AG08396 (cell line): ENCODE data around the gene UBXN11.
"Not testable (repeated sequence)": the region's sequence is repeated elsewhere in the genome, so short reads cannot be mapped to it uniquely, and the experiment has no call there.

ENCODE experiments used
- DNase-seq: peaks from one replicate; pipeline ENCODE4 v3.0.0; 2012; ENCODE audit warnings: low spot score, mixed read lengths

Gene UBXN11

DNA sequence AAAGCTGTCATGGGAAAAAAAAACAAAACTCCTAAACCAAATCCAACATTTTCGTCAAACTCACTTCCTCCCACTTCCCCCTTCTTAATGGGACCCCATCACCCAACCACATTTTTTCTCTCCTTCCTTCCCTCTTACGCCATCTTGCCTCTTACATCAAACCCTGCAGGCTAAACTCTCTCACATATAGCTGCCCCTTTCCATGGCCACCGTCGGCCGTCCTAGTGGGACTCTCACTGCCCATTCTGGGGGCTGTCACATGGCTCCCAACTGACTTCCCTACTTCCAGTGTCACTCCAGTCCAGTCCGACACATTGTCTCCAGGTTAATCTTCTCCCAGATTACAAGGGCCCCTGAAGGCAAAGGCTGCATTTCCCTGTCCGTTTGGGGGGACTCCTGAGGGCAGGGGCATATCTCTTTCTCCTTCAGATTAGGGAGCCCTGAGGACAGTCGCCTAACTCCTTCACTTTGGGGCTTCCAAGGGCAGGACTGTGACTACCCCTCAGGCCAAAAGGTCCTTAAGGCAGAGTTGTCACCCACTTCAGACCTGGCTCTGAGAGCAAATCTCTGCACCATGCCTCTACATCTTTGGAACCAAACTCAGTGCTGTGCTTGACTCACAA is 658 bp downstream of the UBXN11 start:
- DNase-seq = no peak

DNA sequence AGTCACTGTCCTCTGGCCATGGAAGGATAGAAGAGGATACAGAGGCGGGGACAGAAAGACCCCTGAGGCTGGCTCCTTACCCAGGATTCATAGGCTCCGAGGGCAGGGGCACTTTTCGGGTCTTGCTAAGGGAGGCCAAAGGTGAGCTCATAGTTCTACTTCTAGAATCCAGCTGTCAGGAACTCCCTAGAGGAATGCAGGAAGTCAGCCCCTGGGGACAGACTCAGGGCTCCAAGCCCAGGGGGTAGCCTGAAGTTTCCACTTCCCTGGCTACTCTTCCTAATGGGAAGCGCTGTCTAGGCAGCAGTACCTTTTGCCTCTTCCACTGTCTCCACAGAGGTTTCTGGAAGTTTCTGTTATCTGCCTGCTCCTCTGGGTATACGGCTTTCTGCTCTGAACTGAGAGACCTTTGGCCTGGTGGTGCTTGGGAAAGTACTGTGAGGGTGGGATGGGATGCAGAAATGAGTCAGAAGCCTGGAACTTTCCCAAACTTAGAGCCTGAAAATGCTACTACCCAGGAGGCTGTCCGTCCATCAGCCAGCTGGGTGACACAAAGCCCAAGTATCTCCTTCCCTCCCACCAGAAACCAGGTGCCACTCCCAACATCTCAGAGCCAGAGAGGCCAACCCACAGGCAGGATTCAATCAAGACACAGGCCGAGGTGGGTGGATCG is 3.6 kb downstream of the UBXN11 start:
- DNase-seq = peak; percentile 78

DNA sequence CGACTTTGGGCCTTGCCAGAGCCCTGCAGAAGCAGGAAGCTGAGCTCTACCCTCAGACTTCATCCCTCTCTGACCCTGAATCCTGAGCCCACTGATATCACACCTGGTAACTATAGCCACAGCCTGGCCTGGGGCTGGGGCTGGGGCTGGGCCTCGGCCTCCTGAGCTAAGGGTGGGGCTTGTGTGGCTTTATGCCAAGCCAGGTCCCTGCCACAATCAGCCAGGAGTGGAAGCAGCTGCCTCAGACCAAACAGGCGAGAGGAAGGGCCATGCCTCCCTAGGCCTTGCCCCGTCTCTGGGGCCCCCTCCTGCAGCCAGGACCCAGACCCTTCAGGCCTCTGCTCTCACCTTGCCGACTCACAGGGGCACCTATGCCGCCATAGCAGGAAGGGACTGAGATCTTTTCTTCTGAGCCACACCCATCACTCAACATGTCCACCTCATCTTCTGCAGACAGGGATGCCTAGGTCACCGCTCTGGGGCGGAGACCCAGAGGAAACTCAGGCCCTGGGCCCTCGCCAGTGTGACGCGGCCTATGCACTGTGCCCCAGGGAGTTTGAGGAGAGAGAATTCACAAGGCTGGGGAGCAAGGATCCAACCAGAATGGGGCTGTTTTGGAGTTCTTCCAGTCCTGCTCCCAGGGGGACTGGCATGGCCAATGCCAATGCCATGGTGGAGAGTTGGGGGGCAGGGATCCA is 5.7 kb downstream of the UBXN11 start:
- DNase-seq = no peak

DNA sequence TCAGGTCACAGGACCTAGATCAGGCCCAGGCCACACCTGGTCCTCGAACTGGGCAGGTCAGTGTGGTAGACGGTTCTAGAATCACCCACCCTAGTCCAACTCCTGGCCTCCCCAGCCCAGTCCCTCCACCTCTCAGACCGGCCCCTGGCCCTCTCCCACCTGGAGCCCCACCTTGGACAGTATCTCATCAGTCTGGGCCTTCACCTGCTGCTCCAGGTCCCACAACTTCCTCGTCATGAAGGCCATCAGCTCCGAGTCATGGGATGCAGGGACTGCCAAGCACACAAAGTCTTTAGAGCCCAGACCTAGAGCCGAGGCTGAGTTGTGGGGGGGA is 8.7 kb downstream of the UBXN11 start:
- no peak for DNase-seq

DNA sequence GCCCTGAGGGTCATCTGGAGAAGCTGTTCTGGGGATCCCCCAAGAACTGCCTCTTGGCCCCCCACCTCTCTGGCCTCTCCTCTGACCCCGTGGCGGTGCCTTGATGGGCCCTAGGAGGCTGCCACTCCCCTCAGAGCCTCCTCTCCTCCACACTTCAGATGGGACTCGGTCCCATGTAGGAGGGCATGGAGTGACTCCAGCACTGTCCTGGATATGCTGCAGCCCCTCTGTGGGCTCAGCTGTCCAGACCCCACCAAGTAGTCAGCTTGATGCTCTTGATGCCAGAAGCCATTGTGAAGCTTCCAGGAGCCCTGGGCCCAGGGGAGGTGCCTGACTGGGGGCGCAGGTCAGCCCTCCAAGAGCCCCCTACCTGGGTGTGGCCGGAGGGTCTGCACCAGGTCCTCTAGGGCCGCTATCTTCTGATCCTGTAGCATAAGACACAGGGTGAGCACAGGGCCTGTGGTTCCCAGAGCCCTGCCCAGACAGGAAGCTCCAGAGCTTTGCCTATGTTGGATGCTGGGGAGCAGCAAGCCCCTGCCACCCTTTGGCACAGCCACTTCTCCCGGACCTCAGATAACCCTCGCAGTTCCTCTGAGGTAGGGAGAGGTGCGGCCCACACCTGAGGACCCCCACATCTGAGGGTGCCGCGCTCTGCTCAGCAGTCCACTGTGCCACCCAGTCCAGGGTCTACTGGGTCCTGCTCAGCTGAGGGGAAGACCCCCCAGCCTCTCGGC is 9.2 kb downstream of the UBXN11 start:
- DNase-seq = no peak

DNA sequence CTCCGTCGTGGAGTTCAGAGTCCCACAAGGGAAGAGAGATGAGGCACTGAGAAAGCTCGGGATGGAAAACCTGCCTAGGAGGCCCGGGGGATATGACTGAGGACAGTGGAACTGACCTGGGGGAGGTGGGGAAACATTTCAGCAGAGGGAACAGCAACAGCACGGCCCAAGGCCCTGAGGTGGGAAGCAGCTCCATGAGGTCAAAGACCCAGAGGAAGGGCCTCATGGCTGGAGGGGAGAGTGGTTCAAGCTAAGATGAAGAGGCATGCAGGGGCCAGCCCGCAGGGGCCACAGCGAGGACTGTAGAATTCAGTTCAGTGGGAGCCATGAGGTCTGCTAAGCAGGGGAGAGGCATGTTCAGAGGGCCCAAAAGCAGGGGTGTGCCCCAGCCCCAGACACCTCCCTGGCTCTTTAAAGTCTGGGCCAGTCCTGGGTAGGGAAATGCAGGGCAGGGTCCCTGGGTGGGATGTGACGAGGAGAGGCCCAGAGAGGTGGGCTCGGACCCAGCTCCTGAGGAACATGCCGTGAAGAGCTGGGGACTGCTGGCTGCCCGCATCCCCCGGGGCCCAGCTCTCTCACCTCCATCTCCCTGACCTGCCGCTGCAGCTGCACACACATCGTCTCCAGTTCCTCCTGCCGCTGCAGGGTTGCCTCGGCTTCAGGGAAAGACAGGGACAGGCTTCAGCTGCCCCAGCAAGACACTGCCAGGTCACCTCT is 9.9 kb downstream of the UBXN11 start:
- no peak for DNase-seq

DNA sequence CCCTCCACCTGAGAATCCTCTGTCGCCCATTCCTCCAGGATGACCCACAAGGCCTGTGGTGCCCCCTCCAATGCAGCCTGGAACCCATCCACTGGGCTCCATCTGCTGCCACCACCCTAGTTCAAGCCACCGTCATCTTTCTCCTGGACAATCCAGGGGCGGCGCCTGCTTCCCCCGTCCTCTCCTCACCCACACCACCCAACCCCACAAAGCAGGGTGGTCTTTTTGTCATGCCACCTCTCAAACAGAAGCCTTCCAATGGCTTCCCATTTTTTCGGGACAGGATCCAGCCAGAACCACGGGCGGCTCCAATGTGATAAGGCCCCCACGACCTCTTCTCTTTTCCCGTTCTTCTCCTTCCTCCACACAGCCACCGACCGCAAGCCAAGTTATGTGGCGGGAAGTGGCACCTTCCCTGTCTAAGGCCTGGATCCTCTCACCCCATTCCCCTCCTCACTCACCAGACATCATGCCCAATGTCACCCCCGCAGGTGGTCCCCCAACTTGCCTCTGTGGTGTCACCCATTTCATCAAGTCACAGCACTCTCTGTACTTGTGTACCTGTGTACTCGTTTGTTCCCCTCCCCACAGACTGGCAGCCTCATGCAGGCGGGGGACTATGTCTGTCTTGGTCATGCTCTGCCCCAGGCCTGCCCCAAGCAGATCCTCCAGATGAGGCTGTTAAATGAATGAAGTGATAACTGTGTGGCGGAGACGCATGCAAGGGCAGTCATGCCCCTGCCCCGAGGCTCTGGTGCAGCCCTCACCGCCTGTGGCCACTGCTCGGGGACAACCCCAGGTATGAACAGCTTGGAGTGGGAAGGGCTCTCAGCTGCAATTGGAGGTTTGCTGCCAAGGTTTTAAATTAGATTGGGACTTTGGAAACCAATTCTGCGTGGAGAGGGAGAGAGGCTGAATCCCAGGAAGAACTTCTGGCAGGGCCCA is 11.0 kb downstream of the UBXN11 start:
- no peak for DNase-seq

DNA sequence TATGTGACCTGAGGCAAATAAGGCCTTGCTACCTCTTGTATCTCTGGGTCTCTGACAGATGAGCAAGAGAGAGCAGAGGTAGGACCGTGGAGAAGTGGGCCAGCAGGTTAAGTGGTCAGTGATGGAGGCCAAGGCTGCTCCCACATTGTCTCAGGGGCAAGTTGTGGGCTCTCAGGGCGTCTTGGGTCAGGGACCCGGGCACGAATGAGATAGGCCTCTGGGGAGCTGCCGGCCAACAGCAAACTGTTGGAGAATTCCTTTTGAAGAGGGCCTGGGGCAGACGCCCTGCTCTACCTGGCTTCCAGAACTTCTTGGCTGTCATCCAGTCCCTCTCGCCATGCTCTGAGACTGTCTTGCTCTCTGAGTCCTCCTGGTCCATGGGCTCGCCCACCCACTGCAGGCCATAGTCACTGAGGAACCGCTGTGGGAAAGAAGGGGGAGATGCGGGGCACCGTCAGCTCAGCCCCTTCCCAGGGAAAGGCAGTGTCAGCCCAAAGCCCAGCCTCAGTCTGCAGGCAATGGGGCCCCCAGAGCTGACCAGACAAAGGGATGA is 12.4 kb downstream of the UBXN11 start:
- no peak for DNase-seq

DNA sequence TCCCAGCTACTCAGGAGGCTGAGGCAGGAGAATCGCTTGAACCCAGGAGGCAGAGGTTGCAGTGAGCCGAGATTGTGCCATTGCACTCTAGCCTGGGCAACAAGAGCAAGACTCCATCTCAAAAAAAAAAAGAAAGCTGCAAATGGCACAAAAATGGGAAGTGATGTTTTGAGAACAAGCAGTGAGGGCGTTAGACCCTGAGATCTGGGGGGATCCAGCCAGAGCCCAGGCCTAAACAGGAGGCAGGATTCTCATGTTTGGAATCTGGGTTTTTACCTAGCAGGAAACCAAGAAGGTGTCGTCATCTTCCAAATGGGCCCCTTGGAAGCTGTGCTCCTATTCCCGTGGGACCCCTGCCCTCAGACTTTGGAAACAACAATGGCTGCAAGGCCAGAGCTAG is 13.7 kb downstream of the UBXN11 start:
- DNase-seq = not testable (repeated sequence)

DNA sequence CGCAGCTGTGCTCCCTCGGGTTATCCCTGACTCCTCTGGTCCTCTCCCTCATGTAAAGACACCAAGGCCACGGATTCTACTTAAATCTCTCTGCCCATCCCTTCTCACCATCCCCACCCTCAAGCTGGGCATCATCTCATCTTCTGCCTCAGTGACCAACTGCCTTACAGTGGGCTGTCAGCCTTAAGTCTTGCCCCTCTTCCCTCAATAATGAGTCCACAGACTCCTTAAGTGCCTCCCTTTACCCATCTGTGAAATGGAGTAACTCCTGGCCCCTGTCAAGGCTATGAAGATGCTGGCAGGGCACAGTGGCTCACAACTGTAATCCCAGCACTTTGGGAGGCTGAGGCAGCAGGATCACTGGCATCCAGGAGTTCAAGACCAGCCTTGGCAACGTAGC is 14.5 kb downstream of the UBXN11 start:
- DNase-seq = no peak

DNA sequence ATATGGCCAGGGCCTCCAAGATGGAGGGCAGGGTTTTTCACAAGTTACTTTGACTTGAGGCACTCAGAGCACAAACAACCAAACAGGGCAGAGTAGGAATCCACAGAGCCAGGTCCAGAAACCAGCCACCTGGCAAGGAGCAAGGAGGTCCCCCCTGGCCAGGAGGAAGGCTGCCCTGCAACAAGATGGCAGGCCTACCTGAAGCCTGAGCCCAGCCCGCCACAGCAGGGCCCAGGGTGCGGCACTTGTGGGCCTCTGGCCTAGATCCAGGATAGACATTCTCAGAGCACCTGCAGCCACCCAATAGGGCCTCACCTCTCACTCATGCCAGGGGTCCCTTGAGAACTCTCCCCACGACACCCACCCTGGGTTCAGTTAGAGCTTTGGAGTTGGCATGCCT is 15.0 kb downstream of the UBXN11 start:
- no peak for DNase-seq

DNA sequence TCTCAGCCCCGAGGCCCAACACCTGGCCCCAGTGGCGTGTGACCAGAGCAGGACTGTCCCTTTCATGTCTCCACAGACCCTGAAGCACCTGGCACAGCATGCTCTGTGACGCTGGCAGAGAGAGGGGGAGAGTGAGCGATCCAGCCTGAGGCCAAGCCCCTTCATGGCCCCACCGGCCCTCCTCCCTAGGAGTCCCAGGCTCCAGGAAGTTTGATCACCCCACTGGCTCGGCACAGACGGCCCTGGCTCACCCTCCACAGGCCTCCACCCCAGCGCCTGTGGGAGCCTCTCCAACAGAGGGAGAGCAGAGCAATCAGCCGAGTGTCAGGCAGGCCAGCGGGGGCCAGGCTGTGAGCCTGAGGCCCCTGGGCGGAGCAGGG is 15.6 kb downstream of the UBXN11 start:
- DNase-seq = no peak

DNA sequence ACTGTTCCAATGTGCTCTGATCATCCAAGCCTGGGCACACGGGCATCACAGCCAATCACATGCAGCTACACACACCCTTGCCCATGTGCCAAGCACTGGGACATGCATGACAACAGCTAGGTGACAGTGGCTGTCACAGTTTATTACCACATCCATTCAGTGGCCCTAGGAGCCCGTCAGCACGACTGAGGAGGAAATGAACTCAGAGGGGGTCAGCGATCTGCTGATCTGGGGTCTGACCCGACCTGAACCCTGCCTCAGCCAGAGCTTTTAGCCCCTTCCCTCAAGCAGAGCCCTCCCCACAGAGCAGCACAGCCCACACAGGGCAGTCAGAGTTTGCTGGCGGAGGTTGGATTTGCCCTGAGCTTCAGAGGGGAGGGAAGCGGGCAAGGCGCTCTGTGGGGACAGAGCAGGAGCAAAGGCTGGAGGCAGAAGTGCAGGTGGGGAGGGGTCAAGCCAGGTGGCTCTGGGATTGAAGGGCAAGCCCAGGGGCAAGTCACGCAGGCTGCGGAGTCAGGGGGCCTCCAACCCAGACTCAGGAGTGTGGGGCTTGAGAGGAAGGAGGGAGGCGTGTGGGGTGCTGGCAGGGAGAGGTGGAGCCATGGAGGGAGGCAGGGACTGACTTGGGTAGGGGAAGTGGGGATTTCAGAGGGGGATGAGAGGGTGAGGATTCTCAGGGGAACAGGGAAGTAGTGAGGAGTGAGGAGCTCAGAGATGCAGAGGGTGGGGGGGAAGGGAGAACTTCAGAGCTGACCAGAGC is 16.1 kb downstream of the UBXN11 start:
- no peak for DNase-seq

DNA sequence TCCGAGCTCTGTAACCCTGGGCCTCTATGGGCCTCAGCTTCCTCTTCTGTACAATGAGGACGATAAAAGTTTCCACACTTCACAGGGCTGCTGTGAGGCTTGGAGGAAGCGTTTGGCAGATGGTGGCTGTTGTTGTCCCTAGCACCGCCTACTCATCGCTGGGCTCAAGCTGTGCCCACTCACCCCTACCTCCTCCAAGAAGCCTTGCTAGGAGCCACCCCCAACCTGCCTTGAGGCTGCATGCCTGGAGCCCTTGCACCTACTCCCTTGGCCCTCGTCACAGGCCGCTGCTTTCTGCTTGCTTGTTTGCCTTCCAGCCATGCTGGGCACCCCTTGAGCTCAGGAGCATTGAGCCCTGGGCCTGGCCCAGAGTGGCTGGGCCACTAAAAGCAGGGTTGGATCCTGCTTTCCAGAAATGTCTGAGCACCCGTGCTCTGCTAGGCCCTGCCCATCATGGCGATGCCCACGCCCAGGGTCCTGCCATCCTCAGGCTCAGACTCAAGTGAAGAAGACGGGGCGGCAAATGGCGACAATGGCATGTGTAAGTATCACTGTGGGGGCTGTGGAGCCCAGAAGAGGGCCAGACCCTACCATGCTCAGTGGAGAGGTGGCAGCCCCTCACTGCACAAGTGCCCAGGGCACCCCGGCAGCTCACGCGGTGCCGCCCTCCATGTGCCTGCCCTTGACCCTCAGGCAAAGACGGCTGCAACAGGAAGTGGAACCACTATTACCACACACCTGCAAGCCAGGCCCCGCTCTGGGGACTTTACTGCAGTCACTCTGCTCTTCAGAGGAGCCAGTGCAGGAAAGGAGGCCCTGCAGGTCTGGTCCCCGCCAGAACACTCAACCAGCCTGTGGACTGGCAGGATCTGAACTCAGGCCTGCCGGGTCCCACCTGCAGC is 17.0 kb downstream of the UBXN11 start:
- no peak for DNase-seq

DNA sequence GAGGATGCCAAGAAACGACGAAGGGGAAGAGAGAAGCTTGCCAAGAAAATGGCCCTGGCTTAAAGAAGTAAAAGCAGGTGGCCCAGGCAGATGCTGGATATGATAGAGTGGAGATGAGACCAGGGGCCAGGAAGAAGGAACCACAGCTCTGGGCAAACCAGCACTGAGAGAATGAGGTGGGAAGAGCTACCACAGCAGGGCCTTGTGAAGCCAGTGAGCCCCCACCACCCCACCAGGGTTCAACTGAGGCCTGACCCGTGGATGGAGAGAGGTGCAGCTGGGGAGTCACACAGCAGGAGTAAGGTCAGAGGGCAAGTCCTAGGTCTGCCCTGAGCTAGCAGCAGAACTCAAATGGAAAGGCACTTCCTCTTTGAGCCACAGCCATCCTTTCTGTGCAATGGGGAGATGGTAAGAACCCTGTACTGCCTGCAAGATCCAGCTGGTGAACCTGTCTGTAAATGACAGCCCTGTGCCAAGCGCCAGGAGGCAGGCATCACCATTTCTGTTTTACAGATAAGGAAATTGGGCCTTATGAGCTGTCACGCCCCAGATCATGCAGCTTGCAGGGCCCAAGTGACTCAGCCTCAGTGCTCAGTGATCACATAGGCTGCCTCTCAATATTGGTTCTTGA is 18.0 kb downstream of the UBXN11 start:
- DNase-seq = no peak

DNA sequence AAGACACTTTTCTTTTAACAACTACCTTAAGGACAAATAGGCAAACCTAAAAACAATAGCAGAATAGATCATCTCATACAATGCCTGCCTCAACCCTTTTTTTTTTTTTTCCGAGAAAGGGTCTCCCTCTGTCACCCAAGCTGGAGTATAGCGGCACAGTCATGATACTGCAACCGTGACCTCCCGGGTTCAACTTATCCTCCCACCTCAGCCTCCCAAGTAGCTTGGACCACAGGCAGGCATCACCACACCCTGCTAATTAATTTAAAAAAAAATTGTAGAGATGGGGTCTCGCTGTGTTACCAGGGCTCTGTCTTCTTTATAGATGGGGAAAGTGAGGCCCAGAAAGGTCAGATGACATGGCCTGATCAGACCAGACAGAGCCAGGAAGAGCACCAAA is 18.6 kb downstream of the UBXN11 start:
- DNase-seq = no peak

DNA sequence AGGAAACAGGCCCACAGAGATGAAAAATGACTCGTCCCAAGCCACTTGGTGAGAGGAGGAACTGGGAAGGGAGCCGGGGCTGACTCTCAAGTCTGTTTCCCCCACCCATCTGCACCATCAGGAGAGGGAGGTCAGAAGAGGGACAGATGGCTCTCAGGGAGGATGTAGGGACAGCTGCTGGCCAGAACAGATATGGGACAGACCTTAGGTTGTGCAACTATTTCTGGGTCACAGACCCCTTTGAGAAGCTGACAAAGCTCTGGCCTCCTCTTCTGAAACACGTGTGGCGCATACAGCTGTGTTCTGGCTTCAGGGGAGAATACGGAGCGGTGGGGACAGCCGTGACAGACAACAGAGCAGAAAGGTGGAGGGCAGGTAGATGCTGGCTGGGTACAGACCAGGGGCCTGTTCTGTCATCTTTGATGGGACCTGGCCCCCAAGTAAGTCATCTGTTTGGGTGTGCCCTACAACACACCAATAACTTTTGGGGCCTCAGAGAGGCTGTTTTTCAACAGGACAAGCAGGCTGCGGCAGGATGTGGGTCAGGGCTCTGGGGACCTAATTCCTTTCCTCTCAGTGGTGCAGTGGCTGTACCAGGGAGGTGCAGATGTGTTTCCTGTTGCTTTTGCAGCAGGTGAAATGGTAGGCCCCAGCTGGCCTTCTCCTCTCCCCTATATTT is 19.3 kb downstream of the UBXN11 start:
- no peak for DNase-seq

DNA sequence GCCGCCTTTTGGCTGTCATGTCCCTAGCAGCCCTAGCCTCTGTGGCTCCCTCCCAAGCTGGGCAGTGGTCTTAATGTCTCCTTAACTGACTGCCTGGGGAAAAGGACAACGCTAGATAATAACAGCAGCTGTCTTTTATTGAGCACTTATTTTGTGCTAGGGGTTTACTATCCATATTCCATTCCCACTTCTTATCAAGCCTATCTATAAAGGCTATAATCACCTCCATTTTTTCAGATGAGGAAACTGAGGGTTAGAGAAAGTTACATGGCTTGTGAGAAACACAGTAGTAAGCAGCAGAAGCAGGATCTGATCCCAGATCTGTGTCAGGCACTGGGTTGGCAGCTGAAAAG is 20.4 kb downstream of the UBXN11 start:
- DNase-seq = no peak
